GM12878 (cell line): Measurements from ENCODE around the gene SMG9.

ENCODE experiments used
- NR2C2 ChIP-seq: IDR thresholded peaks from 2 replicates; pipeline ENCODE4 v1.6.1; 2011; ENCODE audit warnings: borderline replicate concordance, low read depth; ENCODE audit not compliant: control insufficient read depth, insufficient read length
- RB1 ChIP-seq: fragments of 450-650 bp; formaldehyde crosslinking; IDR thresholded peaks from 2 replicates; pipeline ENCODE4 v1.6.1; 2017; ENCODE audit warnings: mild to moderate bottlenecking, borderline replicate concordance
- RBBP5 ChIP-seq: fragments of 200-600 bp; sonication (generic); conservative IDR thresholded peaks from 2 replicates; pipeline ENCODE4 v1.6.1; 2016
- SP1 ChIP-seq: IDR thresholded peaks from one replicate; pipeline ENCODE4 v1.6.1; 2011; ENCODE audit warnings: low read depth, low read length
- TF ChIP-seq, protein P1 (sequence below), 3 experiments: IDR thresholded peaks in 2 of 3; conservative IDR thresholded peaks in 1 of 3; 2 replicates each; pipeline ENCODE4 v1.5.1; 2011; ENCODE audit warnings: low read depth in 3 of 3, low read length in 3 of 3, mild to moderate bottlenecking in 3 of 3, control low read depth in 2 of 3, moderate library complexity in 2 of 3, inconsistent platforms in 1 of 3, mixed read lengths in 1 of 3; ENCODE audit not compliant: control insufficient read depth in 2 of 3, insufficient read depth in 1 of 3; ENCODE audit errors: extremely low read depth in 1 of 3

- TF ChIP-seq RB1 (no peak), SP1 (no peak), NR2C2 (no peak), RBBP5 (no peak)
- TF ChIP-seq, protein P1, sequence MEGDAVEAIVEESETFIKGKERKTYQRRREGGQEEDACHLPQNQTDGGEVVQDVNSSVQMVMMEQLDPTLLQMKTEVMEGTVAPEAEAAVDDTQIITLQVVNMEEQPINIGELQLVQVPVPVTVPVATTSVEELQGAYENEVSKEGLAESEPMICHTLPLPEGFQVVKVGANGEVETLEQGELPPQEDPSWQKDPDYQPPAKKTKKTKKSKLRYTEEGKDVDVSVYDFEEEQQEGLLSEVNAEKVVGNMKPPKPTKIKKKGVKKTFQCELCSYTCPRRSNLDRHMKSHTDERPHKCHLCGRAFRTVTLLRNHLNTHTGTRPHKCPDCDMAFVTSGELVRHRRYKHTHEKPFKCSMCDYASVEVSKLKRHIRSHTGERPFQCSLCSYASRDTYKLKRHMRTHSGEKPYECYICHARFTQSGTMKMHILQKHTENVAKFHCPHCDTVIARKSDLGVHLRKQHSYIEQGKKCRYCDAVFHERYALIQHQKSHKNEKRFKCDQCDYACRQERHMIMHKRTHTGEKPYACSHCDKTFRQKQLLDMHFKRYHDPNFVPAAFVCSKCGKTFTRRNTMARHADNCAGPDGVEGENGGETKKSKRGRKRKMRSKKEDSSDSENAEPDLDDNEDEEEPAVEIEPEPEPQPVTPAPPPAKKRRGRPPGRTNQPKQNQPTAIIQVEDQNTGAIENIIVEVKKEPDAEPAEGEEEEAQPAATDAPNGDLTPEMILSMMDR (IDR thresholded peaks at IDR 0.05 in 2 of 3, conservative IDR thresholded peaks at IDR 0.05 in 1 of 3; ENCODE audit: control insufficient read depth in 2 of 3, extremely low read depth in 1 of 3, insufficient read depth in 1 of 3, low read depth in 3 of 3, low read length in 3 of 3): no peak
Observed at GRCh38 chr19:43769256-43769655, 14.5 kb upstream of the SMG9 start.
